Measurements from ENCODE around the gene NUDT16. TPM values are rescaled to one million over a fixed set of nuclear protein-coding genes. Genes with fewer than 3 reads are reported as not detected.

Gene NUDT16
- total RNA-seq, 1 experiment from 2014 or later: 19.4 TPM

DNA sequence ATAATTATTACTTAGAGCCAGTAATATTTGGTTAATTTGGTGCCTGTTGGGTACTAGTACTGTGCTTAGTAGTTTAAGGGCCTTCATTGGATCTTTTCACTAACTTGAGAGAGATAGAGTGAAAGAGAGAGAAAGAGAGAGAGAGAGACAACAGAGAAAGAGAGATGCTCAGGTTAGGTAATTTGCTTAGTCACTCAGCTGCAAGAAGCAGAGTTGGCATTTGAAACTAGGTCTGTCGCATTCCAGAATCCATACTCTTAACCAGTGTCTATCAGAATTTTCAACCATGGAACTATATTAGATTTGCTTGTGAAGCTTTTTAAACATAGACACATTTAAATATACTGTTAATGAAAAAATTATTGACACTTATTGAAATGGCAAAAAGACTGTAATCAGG lies 31.1 kb upstream of the NUDT16 start:
- no peaks in the 10 kb centered on the region for H3K27me3 ChIP-seq (ENCODE audit: insufficient read depth, low read depth)
- no peaks in the 10 kb centered on the region for H4K20me1 ChIP-seq (ENCODE audit: insufficient read depth)
- intact Hi-C loops (cut with micrococcal nuclease; ENCODE audit: unreplicated experiment): loop anchor here (1.0 kb wide), 1 partner anchor 11 kb away; no protein-coding TSS in a partner anchor
- H3K27ac ChIP-seq: peak overlapping the region; percentile 91
- H3K79me2 ChIP-seq (ENCODE audit: low read depth): no peaks in the 10 kb centered on the region
- H2AFZ ChIP-seq: 0 out of 2 replicates have a peak overlapping the region, but pooled peaks have one; percentile 35
- H3K4me2 ChIP-seq: peak overlapping the region; percentile 68
- H3K9me2 ChIP-seq (ENCODE audit: insufficient read depth): no peaks in the 10 kb centered on the region; the same call in 1 of the 2 replicates
- POLR2A ChIA-PET (ENCODE audit: unreplicated experiment): interaction anchor here (0.6 to 1.0 kb wide), 2 partner anchors 11 to 786 kb away, joined by 3 to 11 read pairs; no protein-coding TSS in a partner anchor
- no peak for TF ChIP-seq EZH2 (IDR thresholded peaks at IDR 0.05; ENCODE audit: low read depth)
- TF ChIP-seq, protein P1, sequence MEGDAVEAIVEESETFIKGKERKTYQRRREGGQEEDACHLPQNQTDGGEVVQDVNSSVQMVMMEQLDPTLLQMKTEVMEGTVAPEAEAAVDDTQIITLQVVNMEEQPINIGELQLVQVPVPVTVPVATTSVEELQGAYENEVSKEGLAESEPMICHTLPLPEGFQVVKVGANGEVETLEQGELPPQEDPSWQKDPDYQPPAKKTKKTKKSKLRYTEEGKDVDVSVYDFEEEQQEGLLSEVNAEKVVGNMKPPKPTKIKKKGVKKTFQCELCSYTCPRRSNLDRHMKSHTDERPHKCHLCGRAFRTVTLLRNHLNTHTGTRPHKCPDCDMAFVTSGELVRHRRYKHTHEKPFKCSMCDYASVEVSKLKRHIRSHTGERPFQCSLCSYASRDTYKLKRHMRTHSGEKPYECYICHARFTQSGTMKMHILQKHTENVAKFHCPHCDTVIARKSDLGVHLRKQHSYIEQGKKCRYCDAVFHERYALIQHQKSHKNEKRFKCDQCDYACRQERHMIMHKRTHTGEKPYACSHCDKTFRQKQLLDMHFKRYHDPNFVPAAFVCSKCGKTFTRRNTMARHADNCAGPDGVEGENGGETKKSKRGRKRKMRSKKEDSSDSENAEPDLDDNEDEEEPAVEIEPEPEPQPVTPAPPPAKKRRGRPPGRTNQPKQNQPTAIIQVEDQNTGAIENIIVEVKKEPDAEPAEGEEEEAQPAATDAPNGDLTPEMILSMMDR (conservative IDR thresholded peaks at IDR 0.05): no peak
- peak in 1 of 2 experiments; percentile 67 for DNase-seq
- no peaks in the 10 kb centered on the region for H3K36me3 ChIP-seq (ENCODE audit: low read depth)
- H3K4me3 ChIP-seq: no peak overlapping the region
- H3K9me3 ChIP-seq (ENCODE audit: insufficient read depth, low read depth): no peaks in the 10 kb centered on the region
- H3K4me1 ChIP-seq (replicated peaks; ENCODE audit: insufficient read depth): peaks cover 60% of the 10 kb centered on the region
- H3F3A ChIP-seq (ENCODE audit: insufficient read depth, low read depth): peaks cover 28% of the 10 kb centered on the region
- CTCF ChIA-PET: interaction anchor here (0.5 to 0.6 kb wide), 2 partner anchors 67 to 510 kb away, joined by 4 to 7 read pairs; no protein-coding TSS in a partner anchor
- BruUV-seq (replicated peaks): no TSS peak

DNA sequence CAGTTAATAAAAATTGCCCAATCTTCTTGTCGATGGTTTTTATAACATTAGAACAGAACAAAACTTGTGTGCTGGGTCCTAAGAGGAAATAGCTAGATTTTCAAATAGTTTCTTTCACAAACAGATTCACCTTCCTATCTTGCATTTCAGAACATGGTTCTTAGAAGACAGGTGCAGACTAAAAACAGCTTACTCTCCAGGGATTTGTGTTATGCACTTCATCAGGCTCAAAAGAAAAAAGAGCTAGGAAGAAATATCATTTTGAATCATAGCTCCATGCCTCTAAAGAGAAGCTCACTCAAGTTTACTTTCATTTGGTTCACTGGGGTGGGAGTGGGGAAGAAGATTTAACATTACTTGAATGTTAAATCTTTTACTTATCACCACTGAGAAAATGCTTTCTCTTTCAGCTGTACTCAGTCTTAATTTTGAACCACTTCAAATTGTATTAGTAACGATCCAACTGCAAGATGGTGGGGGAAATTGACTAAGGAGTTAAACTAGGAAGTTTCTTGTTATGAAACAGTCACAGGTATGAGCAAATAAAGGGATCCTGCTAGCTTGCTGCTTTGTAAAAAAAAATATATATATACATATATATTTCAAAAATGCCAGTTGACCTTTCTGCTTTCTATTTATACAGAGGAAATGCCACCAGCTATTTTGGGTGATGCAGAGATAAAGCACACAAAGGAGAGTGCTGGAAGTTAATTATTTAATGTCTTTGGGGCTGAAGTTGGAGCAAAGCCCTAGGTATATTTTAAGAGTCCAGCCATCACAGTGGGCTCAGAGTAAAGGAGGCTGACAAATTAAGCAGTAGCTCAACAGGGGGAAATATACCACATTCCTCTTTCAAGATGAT lies 28.3 kb upstream of the NUDT16 start:
- TF ChIP-seq, protein P1 (conservative IDR thresholded peaks at IDR 0.05): no peak
- no peak for TF ChIP-seq EZH2 (IDR thresholded peaks at IDR 0.05; ENCODE audit: low read depth)
- H3K27me3 ChIP-seq (ENCODE audit: insufficient read depth, low read depth): no peaks in the 10 kb centered on the region
- H3K9me3 ChIP-seq (ENCODE audit: insufficient read depth, low read depth): no peaks in the 10 kb centered on the region
- no peaks in the 10 kb centered on the region for H3K9me2 ChIP-seq (ENCODE audit: insufficient read depth)
- H3K4me2 ChIP-seq: peak overlapping the region; percentile 45
- no peak overlapping the region; the same call in 1 of the 2 replicates for H2AFZ ChIP-seq
- H3K27ac ChIP-seq: peak overlapping the region; percentile 42; the same call in 1 of the 2 replicates
- H3K36me3 ChIP-seq (ENCODE audit: low read depth): no peaks in the 10 kb centered on the region
- ChIA-PET CTCF (no interaction called here), POLR2A (ENCODE audit: unreplicated experiment) (interaction anchor here (0.6 kb wide), 2 partner anchors 90 to 135 kb away, joined by 3 to 5 read pairs; no protein-coding TSS in a partner anchor)
- peaks cover 28% of the 10 kb centered on the region for H3F3A ChIP-seq (ENCODE audit: insufficient read depth, low read depth)
- peak in 1 of 2 experiments; percentile 76 for DNase-seq
- no peaks in the 10 kb centered on the region for H3K79me2 ChIP-seq (ENCODE audit: low read depth)
- intact Hi-C loops (cut with micrococcal nuclease; ENCODE audit: unreplicated experiment): no loop called here
- H3K4me1 ChIP-seq (replicated peaks; ENCODE audit: insufficient read depth): peaks cover 60% of the 10 kb centered on the region
- BruUV-seq (replicated peaks): no TSS peak
- no peaks in the 10 kb centered on the region for H4K20me1 ChIP-seq (ENCODE audit: insufficient read depth)
- no peak overlapping the region for H3K4me3 ChIP-seq

DNA sequence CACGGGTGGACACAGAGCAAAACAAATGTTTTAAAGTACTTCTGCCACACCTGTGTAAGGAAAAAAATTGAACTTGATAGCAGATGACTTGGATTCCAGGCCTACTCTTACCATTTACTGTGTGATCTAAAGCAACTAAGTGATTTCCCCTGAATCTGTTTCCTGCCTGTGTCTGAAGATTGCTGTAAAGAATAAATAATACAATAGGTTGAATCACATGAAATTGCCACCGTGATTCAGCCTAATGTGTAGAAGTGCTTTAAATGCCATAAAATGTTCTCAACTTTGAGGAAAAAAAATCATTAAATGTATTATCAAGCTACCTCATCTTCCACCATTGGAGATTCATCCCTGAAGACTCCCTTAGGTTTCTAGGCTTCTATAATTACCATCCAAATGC lies 27.6 kb upstream of the NUDT16 start:
- H3K27ac ChIP-seq: peak overlapping the region; percentile 36; the same call in 1 of the 2 replicates
- no peaks in the 10 kb centered on the region for H3K27me3 ChIP-seq (ENCODE audit: insufficient read depth, low read depth)
- POLR2A ChIA-PET (ENCODE audit: unreplicated experiment): no interaction called here

More for the DNA sequence above, 27.6 kb upstream of the NUDT16 start:
- no peaks in the 10 kb centered on the region for H3K36me3 ChIP-seq (ENCODE audit: low read depth)
- peaks cover 55% of the 10 kb centered on the region for H3K4me1 ChIP-seq (replicated peaks; ENCODE audit: insufficient read depth)
- intact Hi-C loops (cut with micrococcal nuclease; ENCODE audit: unreplicated experiment): no loop called here
- CTCF ChIA-PET: no interaction called here
- peak overlapping the region; percentile 45 for H3K4me2 ChIP-seq
- H3K9me2 ChIP-seq (ENCODE audit: insufficient read depth): no peaks in the 10 kb centered on the region
- no peak overlapping the region for H3K4me3 ChIP-seq
- no TSS peak for BruUV-seq (replicated peaks)
- H3F3A ChIP-seq (ENCODE audit: insufficient read depth, low read depth): peaks cover 28% of the 10 kb centered on the region
- no peaks in the 10 kb centered on the region for H3K9me3 ChIP-seq (ENCODE audit: insufficient read depth, low read depth)
- DNase-seq: no peak
- H2AFZ ChIP-seq: no peak overlapping the region
- no peaks in the 10 kb centered on the region for H3K79me2 ChIP-seq (ENCODE audit: low read depth)
- no peak for TF ChIP-seq EZH2 (IDR thresholded peaks at IDR 0.05; ENCODE audit: low read depth)
- TF ChIP-seq, protein P1 (conservative IDR thresholded peaks at IDR 0.05): no peak
- no peaks in the 10 kb centered on the region for H4K20me1 ChIP-seq (ENCODE audit: insufficient read depth)

All from PC-9 (cell line).